Measurements from ENCODE around the gene CILP2.

DNA sequence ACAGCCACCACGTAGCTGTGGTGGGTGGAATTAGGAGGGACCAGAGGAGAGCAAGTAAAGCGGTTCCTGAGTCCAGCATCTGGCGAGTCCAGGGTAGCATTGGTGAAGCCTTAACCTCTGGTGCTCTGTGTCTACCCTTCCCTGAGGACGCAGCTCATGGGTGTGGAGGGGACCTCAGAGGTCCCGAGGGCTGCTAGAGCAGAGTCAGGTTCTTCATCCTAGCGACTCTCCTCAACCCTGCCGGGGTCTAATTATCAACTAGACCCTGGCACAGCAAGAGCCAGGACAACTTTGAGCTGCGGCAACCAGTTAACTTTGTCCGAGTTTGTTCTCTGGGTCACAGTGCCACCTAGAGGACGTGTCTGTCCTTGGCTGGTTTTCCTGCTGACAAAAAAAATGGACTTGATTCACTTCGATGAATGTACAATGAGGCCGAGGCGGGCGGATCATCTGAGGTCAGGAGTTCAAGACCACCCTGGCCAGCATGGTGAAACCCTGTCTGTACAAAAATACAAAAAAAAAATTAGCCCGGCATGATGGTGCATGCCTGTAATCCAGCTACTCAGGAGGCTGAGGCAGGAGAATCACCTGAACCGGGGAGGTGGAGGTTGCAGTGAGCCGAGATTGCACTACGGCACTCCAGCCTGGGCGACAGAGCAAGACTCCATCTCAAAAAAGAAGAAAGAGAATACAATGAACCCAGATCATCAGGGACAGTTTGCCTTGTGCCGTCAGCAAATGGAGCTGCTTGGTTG, 47.7 kb upstream of the CILP2 start:
- TF ChIP-seq, protein P1, sequence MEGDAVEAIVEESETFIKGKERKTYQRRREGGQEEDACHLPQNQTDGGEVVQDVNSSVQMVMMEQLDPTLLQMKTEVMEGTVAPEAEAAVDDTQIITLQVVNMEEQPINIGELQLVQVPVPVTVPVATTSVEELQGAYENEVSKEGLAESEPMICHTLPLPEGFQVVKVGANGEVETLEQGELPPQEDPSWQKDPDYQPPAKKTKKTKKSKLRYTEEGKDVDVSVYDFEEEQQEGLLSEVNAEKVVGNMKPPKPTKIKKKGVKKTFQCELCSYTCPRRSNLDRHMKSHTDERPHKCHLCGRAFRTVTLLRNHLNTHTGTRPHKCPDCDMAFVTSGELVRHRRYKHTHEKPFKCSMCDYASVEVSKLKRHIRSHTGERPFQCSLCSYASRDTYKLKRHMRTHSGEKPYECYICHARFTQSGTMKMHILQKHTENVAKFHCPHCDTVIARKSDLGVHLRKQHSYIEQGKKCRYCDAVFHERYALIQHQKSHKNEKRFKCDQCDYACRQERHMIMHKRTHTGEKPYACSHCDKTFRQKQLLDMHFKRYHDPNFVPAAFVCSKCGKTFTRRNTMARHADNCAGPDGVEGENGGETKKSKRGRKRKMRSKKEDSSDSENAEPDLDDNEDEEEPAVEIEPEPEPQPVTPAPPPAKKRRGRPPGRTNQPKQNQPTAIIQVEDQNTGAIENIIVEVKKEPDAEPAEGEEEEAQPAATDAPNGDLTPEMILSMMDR (IDR thresholded peaks at IDR 0.05) = peak in 1 of 3 donors; percentile 61
- TF ChIP-seq POLR2A (IDR thresholded peaks at IDR 0.05) = no peak

Data from lower leg skin (tissue), 3 donors.